Stimulated activated effector memory CD8-positive, alpha-beta T cell treated with anti-CD3 and anti-CD28 coated beads, Interleukin-12 subunit alpha, Interleukin-12 subunit beta, amount 100 ng/mL, for 72 hours (primary cell): ENCODE results near the gene TRAPPC3.
"Not testable (repeated sequence)": the region's sequence is repeated elsewhere in the genome, so short reads cannot be mapped to it uniquely, and the experiment has no call there.

Source experiments
- ATAC-seq: fragments of 150-1000 bp; cut with Tn5 transposase; 2 replicates; pipeline ENCODE4 v1.10.0; 2021
- DNase-seq, 2 donors: peaks; one replicate each; pipeline ENCODE4 v3.0.0; 2021 to 2022; ENCODE audit warnings: low spot score in 2 of 2
- H3K27ac Mint-ChIP-seq: one replicate; pipeline ENCODE4 v1.8.0; 2022; ENCODE audit warnings: mild to moderate bottlenecking, mixed read lengths
- H3K36me3 Mint-ChIP-seq: one replicate; pipeline ENCODE4 v1.8.0; 2022; ENCODE audit warnings: mild to moderate bottlenecking, mixed read lengths
- H3K4me1 Mint-ChIP-seq: one replicate; pipeline ENCODE4 v1.8.0; 2022; ENCODE audit warnings: mixed read lengths
- H3K4me3 Mint-ChIP-seq: one replicate; pipeline ENCODE4 v1.8.0; 2022; ENCODE audit warnings: mild to moderate bottlenecking, mixed read lengths
- H3K9me3 Mint-ChIP-seq: one replicate; pipeline ENCODE4 v1.8.0; 2022; ENCODE audit warnings: mixed read lengths

TRAPPC3 gene

GRCh38 chr1:36158827-36159252 is 9.6 kb upstream of the TRAPPC3 start:
- not testable (repeated sequence) for H3K9me3 Mint-ChIP-seq, DNase-seq, ATAC-seq
- peak overlapping the region; percentile 98 for H3K27ac Mint-ChIP-seq
- H3K4me3 Mint-ChIP-seq = peak overlapping the region; percentile 94
- peaks cover 68% of the 10 kb centered on the region for H3K4me1 Mint-ChIP-seq
- peaks cover 33% of the 10 kb centered on the region for H3K36me3 Mint-ChIP-seq

- no peaks in the 10 kb centered on the region for H3K9me3 Mint-ChIP-seq
- peak overlapping the region; percentile 94 for H3K27ac Mint-ChIP-seq
- no peak for ATAC-seq
- H3K36me3 Mint-ChIP-seq = peaks cover 31% of the 10 kb centered on the region
- H3K4me3 Mint-ChIP-seq = peak overlapping the region; percentile 94
- peaks cover 74% of the 10 kb centered on the region for H3K4me1 Mint-ChIP-seq
- DNase-seq = no peak
Measured at GRCh38 chr1:36157973-36158826, 8.9 kb upstream of the TRAPPC3 start.

GRCh38 chr1:36157115-36157903 is 8.0 kb upstream of the TRAPPC3 start:
- peak overlapping the region; percentile 94 for H3K27ac Mint-ChIP-seq
- DNase-seq = no peak
- peak overlapping the region; percentile 94 for H3K4me3 Mint-ChIP-seq
- ATAC-seq = no peak
- H3K36me3 Mint-ChIP-seq = peaks cover 29% of the 10 kb centered on the region
- H3K9me3 Mint-ChIP-seq = no peaks in the 10 kb centered on the region
- peaks cover 75% of the 10 kb centered on the region for H3K4me1 Mint-ChIP-seq

- peak; percentile 35 to 80 for DNase-seq
- Mint-ChIP-seq H3K36me3 (peaks cover 24% of the 10 kb centered on the region), H3K9me3 (no peaks in the 10 kb centered on the region), H3K27ac (peak overlapping the region; percentile 94), H3K4me1 (peaks cover 74% of the 10 kb centered on the region), H3K4me3 (peak overlapping the region; percentile 94)
- peak; percentile 19 for ATAC-seq
Measured at GRCh38 chr1:36156329-36157114, 7.2 kb upstream of the TRAPPC3 start.

GRCh38 chr1:36155408-36156328 is 6.4 kb upstream of the TRAPPC3 start, which contains the start of gene MAP7D1:
Gene MAP7D1, plus strand, starts transcription at chr1:36156160. Its CDS starts 258 bp downstream, at chr1:36156418.
- peak; percentile 79 to 95 for DNase-seq
- Mint-ChIP-seq H3K27ac (peak within 1 kb of the TSS; percentile 99), H3K36me3 (peaks cover 24% of the 10 kb centered on the region), H3K4me3 (peak within 1 kb of the TSS; percentile 94), H3K4me1 (peaks cover 77% of the 10 kb centered on the region), H3K9me3 (no peaks in the 10 kb centered on the region)
- ATAC-seq = peak; percentile 80

GRCh38 chr1:36154765-36155407 is 5.6 kb upstream of the TRAPPC3 start:
- DNase-seq = no peak
- H3K4me1 Mint-ChIP-seq = peaks cover 78% of the 10 kb centered on the region
- H3K27ac Mint-ChIP-seq = peak overlapping the region; percentile 99
- peaks cover 28% of the 10 kb centered on the region for H3K36me3 Mint-ChIP-seq
- no peak for ATAC-seq
- H3K9me3 Mint-ChIP-seq = no peaks in the 10 kb centered on the region
- peak overlapping the region; percentile 94 for H3K4me3 Mint-ChIP-seq

- no peak for DNase-seq
- Mint-ChIP-seq H3K36me3 (peaks cover 28% of the 10 kb centered on the region), H3K27ac (peak overlapping the region; percentile 99), H3K9me3 (no peaks in the 10 kb centered on the region), H3K4me1 (peaks cover 78% of the 10 kb centered on the region), H3K4me3 (peak overlapping the region; percentile 94)
- ATAC-seq = no peak
Measured at GRCh38 chr1:36154335-36154734, 5.0 kb upstream of the TRAPPC3 start.

GRCh38 chr1:36153476-36153875 is 4.2 kb upstream of the TRAPPC3 start:
- DNase-seq (no peak), ATAC-seq (no peak)
- Mint-ChIP-seq H3K27ac (peak overlapping the region; percentile 99), H3K36me3 (peaks cover 29% of the 10 kb centered on the region), H3K9me3 (no peaks in the 10 kb centered on the region), H3K4me3 (peak overlapping the region; percentile 98), H3K4me1 (peaks cover 79% of the 10 kb centered on the region)

- Mint-ChIP-seq H3K27ac (peak overlapping the region; percentile 99), H3K9me3 (no peaks in the 10 kb centered on the region), H3K4me1 (peaks cover 79% of the 10 kb centered on the region), H3K36me3 (peaks cover 14% of the 10 kb centered on the region), H3K4me3 (peak overlapping the region; percentile 98)
- ATAC-seq (no peak), DNase-seq (peak in 1 of 2 donors; percentile 75)
Measured at GRCh38 chr1:36151845-36152203, 2.5 kb upstream of the TRAPPC3 start.

GRCh38 chr1:36151134-36151844 is 2.0 kb upstream of the TRAPPC3 start:
- H3K27ac Mint-ChIP-seq = peak overlapping the region; percentile 99
- no peaks in the 10 kb centered on the region for H3K9me3 Mint-ChIP-seq
- no peak for ATAC-seq
- peaks cover 81% of the 10 kb centered on the region for H3K4me1 Mint-ChIP-seq
- peak overlapping the region; percentile 98 for H3K4me3 Mint-ChIP-seq
- H3K36me3 Mint-ChIP-seq = peaks cover 14% of the 10 kb centered on the region
- no peak for DNase-seq

GRCh38 chr1:36150296-36151133 is 1.2 kb upstream of the TRAPPC3 start:
- H3K4me3 Mint-ChIP-seq = peak overlapping the region; percentile 98
- ATAC-seq (peak; percentile 76), DNase-seq (peak; percentile 63 to 90)
- H3K9me3 Mint-ChIP-seq = no peaks in the 10 kb centered on the region
- peaks cover 81% of the 10 kb centered on the region for H3K4me1 Mint-ChIP-seq
- peaks cover 14% of the 10 kb centered on the region for H3K36me3 Mint-ChIP-seq
- H3K27ac Mint-ChIP-seq = peak overlapping the region; percentile 99

- ATAC-seq (no peak), DNase-seq (no peak)
- Mint-ChIP-seq H3K36me3 (peaks cover 14% of the 10 kb centered on the region), H3K27ac (peak overlapping the region; percentile 99), H3K4me3 (peak overlapping the region; percentile 98), H3K9me3 (no peaks in the 10 kb centered on the region), H3K4me1 (peaks cover 77% of the 10 kb centered on the region)
Measured at GRCh38 chr1:36149973-36150295, 648 bp upstream of the TRAPPC3 start.
